Heart left ventricle (tissue), 13 donors: ENCODE data around the gene GCSH.

ENCODE experiments used
- POLR2A ChIP-seq, 2 donors: fragments of 450-650 bp; IDR thresholded peaks; one replicate each; pipeline ENCODE4 v1.6.1; 2017; ENCODE audit warnings: antibody characterized with exemption in 2 of 2, mild to moderate bottlenecking in 2 of 2, moderate library complexity in 2 of 2
- TF ChIP-seq, protein P1 (sequence below), 12 donors: fragments of 200-600 bp; sonication (generic) in 4 of 12; IDR thresholded peaks; one replicate each; pipeline versions ENCODE4 v1.5.0 to v1.8.0; 2018 to 2022; ENCODE audit warnings: antibody characterized with exemption in 12 of 12, mild to moderate bottlenecking in 5 of 12
- donor health status: ischemic (EF 13 %, LVEDD 7.1; RV severe dilation, severe dysfunction).
- donor health status: DM: no; HTN: yes; CAD: no.
- donor health status: DM: no; HTN: no; CAD: no.
- donor health status: ischemic (EF 25% LVEDD 6.9; RV normal size, moderate dysfunction).
- donor health status: ischemic (EF 25% LVEDD 5.7; RV mildly dilated, moderate dysfunction).
- donor health status: ischemic (EF 35%, LVEDD 5.7; RV mildly dilated, moderate dysfunction).
- donor health status: nonischemic (EF 11% LVEDD 7.7; RV severe dilation, severe dysfunction).
- donor health status: DM: yes; HTN: yes; CAD: no.
- donor health status: PGD.
- donor health status: ischemic (EF 29% LVEDD 5.4; RV normal size, mild dysfunction).
- donor health status: nonischemic (EF 23%, LVEDD 6.1; RV moderate dilation, normal function).

DNA sequence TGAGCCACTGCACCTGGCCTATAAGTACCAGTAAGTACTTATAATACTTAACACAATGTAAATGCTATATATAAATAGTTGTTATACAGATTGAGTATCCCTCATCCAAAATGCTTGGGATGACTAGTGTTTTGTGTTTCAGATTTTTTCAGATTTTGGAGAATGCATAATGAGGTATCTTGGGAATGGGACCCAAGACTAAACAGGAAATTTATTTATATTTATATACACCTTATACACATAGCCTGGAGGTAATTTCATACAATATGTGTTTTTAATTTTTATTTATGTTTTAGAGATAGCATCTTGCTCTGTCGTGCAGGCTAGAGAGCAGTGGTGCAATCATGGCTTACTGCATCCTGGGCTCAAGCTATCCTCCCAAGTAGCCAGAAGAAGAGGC is 9.8 kb upstream of the GCSH start:
- TF ChIP-seq, protein P1, sequence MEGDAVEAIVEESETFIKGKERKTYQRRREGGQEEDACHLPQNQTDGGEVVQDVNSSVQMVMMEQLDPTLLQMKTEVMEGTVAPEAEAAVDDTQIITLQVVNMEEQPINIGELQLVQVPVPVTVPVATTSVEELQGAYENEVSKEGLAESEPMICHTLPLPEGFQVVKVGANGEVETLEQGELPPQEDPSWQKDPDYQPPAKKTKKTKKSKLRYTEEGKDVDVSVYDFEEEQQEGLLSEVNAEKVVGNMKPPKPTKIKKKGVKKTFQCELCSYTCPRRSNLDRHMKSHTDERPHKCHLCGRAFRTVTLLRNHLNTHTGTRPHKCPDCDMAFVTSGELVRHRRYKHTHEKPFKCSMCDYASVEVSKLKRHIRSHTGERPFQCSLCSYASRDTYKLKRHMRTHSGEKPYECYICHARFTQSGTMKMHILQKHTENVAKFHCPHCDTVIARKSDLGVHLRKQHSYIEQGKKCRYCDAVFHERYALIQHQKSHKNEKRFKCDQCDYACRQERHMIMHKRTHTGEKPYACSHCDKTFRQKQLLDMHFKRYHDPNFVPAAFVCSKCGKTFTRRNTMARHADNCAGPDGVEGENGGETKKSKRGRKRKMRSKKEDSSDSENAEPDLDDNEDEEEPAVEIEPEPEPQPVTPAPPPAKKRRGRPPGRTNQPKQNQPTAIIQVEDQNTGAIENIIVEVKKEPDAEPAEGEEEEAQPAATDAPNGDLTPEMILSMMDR (IDR thresholded peaks at IDR 0.05) = no peak
- no peak for TF ChIP-seq POLR2A (IDR thresholded peaks at IDR 0.05)
